Ramos (cell line): ENCODE results near the gene PDCD11.

Experiments used
- in situ Hi-C: fragments of 300-500 bp; cut with MboI; formaldehyde crosslinking; loops from one replicate; pipeline ENCODE4 v1.14.3; 2022; ENCODE audit warnings: low sequenced_read_pairs; ENCODE audit not compliant: unreplicated experiment

The PDCD11 gene

DNA sequence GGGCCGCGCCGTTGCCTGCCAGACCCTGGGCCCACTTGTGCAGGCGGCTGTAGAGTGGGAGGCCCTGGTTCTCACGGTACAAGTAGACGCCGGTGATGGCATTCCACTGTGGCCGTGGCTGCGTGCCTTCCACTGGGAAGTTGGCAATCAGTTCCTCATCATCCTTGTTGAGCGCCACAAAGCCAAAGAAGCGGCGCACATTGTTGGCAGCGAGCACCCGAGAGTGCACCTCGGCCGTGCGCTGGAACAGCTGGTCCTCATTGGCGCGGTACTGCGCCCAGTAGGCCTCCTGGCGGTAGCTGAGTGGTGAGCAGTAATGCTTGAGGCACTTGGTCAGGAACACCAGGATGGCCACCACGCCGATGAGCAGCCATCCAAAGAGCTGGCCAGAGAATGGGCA, 50.8 kb downstream of the PDCD11 start:
- in situ Hi-C loops = no loop called here

DNA sequence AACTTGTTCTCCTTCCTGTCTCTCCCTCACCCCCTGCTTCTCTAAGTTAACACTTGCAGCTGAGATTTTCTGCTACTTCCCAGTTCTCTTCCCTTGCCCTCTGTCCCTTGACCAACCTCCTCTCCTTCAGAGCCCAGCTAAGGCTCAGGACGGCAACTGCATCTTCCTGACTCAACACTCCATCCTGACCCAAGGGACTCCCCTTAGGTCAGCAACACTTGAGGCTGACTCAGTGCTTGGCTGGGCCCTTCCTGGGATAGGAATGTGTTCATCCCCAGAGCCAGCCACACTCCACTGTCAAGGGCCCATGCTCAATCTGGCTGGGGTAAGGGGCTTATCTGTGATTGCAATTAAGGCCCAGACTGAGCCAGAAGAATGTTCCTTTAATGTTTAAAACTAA, 52.3 kb downstream of the PDCD11 start:
- in situ Hi-C loops = no loop called here

DNA sequence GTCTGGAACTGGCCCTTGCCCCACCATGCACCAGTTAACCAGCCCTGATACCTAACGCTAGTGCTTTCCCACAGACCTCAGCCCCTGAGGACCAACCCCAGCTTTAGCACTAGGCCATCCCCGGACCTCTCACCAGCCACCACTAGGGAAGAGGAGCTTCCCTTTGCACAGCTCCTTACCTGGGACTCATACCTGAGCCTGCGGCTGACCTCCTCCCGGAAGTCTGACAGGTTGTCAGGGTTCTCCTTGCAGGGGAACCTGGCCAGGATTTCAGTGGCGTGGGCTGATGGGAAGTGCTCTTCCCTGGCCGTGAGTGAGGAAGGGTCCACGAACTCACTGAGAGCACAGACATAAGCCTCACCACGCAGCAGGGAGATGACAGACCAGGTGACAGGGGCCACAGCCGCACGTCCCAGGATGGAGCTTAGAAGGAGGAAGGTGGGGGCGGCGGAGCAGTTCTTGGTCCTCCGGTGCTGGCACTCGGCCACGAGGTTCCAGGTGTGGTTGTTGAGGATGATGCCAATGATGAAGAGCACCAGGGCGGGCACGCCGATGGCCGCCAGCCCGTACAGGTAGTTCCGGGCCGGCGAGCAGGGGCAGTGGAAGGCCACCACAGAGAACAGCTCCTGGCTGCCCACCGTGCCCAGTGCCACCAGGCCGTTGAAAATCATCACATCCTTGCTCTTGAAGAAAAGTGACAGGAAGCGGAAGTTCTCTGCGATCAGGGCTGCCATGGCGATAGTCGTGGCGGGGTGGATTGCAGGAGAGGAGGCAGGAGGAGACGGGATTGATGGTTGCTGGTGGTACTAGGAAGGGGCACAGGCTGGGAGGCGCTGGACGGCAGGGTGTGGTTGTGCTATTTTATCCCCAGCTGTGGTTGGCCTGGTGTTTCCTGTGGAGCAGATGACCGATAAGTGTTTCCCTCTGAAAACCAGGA, 53.0 kb downstream of the PDCD11 start:
- in situ Hi-C loops = no loop called here

DNA sequence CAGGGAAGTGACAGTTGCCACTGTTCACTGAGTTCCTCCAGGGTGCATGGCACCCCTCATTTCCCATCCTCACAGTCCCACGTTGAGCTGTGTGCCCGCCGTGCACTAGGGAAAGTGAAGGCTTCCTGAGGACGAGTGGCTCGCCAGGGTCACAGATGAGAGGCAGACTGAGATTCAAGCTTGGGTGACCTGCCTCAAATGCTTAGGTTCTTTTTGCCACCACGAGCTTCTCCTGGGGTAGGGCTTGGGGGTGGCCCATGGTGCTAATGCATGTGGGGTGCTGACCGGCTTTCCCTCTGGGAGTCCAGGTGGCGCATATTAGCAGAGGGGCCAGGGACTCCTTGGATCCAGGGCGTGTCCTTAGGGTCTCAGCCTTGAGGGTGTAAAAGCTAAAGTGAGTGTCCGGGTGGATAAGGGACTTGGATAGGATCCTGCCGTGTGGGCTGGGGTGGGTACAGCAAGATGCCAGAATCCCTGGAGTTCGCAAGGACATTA, 53.8 kb downstream of the PDCD11 start:
- in situ Hi-C loops = no loop called here

DNA sequence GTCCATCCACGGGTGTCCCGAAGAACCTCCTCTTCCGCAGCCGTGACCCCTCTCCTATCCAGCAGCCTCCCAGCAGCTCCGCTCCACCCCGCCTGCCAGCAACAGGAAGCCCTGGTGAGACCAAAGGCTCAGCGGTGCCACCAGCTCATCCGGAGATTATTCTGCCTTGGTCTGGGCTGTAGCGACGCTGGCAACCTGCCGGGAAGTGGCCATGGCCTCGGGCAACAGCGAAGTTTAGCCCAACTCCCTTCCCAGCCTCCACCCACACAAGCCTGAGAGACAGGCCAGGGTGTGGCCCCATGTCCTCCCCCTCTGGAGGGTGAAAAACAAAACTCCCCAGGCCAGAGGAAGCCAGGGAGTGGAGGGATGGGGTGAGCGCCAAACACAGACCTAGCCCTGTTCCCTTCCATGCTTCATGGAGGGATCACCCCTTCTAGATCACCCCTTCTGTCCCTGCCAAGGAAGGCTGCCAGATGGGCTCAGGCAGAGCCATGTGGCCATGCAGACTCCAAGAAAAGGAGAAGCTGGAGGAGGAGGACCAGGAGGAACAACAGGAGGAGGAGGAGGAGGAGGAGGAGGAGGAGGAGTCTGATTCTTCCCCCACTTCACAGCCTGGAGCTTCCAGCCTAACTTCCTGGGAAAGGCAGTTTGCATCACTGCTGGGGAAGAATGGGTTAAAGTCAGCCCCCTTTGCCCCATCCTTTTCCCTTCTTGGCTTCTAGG, 54.8 kb downstream of the PDCD11 start:
- in situ Hi-C loops = no loop called here

DNA sequence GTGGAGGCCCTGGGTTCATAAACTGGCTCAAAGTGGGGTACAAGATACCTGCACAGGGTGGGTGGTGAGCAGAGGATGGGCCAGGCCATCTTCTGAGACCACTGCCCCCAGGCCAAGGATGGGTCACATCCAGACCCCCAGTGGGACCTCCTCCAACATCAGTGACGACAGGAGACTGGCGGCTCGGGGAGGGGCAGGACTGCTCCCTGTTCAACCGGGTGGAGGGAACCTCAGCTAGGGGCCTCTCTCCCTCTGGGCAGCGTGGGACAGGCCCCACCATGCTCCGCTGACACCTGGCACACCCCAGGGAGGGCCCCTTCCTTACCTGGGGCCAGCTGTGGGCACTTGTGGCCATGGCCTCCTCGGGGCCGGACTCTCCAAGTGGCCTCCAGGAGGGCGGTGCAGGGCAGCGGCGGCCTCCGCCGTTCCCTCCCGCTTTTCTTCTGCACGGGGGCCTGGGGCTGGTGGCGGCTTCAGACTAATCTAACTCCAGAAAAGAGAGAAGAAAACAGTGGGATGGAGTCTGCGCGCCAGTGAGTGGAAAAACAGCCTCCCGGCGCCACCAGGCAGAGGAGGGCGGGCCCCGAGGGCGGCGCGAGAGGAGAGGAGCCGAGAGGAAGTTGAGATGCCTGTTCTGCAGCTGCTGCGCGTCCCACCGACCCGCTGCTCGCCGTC, 55.5 kb downstream of the PDCD11 start, which contains the start of gene CALHM2:
CALHM2 (minus strand) TSS at position 540 of the 675 bp plus-strand sequence. CDS start 2,429 bp downstream, outside the sequence.
- in situ Hi-C loops = no loop called here

DNA sequence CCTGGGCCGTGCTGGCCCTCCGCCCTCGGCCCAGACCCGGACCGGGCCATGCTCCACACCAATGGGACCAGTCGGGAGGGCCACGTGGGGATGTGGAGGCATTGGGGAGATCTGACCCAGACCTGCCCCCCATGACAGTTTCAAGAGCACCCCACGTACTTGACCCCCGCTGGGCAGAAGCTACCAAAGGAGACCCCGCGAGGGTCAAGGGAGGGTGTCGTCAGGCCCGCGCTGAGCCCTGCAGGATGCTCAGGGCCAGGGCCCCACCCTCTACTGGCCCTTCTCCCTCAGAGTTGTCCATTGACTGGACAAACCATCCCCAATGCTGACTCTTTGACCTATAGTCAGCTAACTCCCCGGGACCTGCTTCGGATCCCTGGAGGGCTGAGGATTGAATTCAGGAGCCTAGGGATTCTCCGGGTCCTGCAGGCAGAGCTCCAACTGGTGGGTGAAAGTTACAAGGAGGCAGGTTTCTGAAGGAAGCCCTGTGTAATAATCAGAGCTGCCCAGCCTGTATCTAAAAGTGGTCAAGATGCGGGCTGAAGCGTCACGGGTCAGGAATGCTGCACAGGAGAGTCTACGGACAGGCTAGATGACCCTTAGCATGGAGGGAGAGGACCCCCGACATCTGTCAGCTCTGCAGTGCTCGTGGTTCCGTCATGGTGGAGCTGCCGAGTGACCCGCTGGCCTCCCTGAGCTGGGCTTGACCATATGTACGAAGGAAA, 56.2 kb downstream of the PDCD11 start:
- in situ Hi-C loops = no loop called here

DNA sequence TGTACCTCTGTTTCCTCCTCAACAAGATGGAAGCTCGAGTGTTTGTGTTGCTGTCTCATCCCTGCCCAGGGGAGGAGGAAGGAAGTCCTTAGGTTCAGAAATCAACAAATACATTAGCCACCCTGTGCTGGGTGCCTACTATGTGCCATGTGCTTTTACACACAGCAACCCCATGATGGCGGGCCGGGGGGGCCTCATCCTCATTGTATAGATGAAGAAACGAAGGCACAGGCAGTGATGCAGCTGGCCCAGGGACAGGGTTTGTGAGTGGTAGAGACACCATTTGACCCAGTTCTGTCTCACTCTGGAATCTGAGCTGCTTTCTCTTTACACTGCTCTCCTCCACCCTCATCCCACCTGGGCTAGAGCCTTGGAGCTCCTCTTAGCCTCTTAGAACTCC, 57.6 kb downstream of the PDCD11 start:
- in situ Hi-C loops = no loop called here

DNA sequence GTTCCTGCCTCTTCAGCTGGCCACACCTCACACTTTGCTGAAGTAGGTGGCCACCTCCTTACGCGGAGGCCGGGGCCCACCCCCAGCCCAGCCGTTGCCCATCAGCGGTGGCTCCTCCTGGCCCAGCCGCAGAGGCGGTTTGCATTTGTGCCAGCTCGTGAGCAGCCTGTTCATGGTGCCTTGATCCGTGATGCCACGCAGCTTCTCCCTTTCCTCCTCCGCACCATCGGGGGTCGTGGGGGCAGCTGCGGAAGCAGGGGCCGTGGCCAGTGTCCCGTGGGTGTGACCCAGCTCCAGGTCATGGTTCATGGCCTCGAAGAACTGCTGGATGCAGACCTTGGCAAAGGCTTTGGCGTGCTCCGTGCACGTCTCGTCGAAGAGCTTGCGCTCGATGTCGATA, 58.8 kb downstream of the PDCD11 start:
- in situ Hi-C loops = no loop called here

DNA sequence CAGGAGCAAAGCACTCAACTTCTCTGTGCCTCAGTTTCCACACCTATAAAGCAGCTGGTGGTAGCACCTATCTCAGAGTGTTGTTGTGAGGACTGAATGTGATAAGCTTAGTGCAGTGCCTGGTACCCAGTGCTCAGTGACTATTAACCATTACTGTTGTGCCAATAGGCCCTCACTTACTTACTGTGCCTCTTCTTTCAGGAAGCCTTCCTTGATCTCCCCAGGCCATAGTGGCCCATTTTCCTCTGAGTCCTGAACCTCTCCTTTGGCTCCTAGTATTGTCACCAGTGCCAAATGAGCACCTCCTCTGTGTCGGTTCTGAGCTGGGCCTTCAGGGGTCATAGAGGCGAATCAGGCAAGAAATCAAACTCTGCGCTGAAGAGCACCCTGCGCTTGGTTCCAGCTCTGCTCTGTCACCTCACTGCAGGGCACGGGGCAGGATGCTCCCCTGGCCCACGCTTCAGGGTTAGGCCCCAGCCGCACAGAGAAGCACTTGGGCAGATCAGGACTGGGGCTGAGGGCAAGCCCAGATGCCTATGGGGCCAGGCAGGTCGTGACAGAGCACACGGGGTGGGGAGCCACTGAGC, 59.7 kb downstream of the PDCD11 start:
- in situ Hi-C loops = no loop called here

DNA sequence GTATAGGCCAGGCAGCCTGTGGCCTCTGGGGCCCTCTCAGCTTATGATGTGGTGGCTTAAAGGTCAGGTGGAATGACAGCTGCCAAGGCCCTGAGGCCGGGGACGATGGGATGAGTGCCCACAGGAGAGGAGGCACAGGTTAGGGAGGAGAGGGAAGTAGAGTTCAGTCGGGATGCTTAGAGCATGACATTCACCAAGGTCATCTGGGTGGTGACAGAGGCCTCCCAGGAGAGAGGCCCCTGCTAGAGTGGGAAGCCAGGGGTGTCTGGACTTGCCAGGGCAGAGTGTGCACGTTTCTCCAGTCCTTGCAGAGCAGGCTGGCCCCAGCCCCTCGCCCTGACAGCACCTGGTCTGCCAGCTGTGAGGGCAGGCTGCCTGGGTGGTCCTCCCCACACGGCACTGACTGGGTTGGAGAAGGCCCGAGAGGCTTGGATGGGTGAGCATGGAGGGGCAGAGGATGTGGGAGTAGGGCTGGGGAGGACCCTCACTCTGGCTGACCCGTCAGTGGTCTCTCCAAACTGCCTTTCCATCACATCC, 60.8 kb downstream of the PDCD11 start:
- in situ Hi-C loops = no loop called here

DNA sequence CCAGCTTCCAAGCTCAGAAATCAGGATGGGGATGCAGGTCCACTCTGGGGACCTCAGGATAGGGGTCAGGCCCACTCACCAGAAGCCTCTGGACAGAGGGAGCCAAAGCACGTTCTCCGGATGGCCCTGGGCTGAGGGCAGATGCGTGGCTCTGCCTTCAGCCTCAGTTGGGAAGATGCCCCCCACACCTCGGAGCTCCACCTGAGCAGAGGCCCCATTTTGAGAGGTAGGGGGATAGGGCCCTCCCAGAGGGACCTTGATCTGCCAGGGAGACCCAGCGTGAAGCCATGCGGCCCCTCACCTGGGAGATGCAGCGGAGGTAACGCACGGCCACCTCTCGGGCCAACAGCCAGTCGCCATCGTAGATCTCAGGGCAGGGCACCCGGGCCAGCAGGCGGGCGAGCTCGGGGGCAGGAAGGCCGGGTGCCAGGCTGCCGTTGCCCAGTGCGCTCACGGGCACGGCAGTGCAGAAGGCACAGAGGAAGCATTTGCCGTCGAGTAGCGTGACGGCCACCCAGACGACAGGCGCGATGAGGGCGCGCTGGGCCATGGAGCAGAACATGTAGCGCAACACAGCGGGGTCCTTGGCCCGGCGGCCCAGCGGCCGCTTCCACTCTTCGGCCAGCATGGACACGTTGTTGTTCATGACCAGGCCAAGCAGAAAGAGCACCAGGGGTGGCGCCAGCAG, 61.6 kb downstream of the PDCD11 start:
- in situ Hi-C loops = no loop called here

DNA sequence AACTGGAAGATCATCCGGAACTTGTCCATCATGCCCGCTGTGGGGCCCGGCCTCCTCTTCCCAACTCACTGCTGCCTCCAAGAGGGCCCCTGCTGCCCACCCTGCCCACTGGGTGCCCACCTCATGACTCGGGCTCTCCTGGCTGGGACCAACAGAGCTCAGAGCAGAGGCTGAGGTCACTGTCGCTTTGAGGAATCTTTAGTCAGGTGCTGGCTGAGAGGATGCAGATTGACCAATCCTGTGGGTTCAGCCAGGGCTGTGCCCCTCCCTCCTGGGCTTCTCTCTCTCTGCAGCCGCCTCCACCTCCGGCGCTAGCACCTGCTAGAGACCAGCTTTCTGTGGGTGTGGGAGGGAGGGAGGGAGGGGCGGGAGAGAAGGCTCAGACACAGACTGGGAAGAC, 62.3 kb downstream of the PDCD11 start, which contains the start of gene CALHM1:
CALHM1 (minus strand) TSS at position 181 of the 400 bp plus-strand sequence; CDS start at position 32, 149 bp downstream.
- in situ Hi-C loops = no loop called here

DNA sequence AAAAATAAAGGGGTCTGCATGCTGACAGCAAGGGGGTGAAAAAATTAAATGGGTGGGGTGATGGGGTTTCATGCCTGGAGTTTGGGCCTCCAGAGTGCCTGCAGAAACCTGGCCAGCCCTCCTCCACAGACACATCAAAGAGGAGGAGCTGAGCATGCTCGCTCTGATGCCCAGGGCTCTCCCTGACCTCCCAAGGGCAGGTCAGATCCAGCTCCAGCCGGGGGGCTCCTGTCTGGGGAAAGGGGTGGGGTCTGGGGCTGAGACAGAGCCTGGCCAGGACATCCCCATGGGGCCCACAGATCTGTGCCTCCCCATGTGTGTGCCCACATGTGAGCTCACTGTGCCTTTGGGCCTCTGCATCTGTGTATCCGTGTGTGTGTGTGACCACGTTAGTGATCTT, 63.2 kb downstream of the PDCD11 start:
- in situ Hi-C loops = no loop called here

DNA sequence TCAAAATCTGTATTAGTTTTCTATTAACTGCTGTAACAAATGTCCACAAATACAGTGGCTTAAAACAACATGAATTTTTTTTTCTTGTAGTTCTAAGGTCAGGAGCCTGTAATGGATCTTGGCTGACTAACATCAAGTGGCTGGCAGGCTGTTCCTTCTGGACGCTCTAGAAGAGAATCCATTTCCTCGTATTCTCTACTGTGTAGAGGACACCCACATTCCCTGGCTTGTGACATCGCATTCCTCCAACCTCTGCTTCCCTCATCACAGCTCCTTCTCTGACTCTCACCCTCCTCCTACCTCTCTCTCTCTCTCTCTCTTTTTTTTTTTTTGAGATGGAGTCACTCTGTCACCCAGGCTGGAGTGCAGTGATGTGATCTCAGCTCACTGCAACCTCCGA, 67.1 kb downstream of the PDCD11 start:
- in situ Hi-C loops = no loop called here

DNA sequence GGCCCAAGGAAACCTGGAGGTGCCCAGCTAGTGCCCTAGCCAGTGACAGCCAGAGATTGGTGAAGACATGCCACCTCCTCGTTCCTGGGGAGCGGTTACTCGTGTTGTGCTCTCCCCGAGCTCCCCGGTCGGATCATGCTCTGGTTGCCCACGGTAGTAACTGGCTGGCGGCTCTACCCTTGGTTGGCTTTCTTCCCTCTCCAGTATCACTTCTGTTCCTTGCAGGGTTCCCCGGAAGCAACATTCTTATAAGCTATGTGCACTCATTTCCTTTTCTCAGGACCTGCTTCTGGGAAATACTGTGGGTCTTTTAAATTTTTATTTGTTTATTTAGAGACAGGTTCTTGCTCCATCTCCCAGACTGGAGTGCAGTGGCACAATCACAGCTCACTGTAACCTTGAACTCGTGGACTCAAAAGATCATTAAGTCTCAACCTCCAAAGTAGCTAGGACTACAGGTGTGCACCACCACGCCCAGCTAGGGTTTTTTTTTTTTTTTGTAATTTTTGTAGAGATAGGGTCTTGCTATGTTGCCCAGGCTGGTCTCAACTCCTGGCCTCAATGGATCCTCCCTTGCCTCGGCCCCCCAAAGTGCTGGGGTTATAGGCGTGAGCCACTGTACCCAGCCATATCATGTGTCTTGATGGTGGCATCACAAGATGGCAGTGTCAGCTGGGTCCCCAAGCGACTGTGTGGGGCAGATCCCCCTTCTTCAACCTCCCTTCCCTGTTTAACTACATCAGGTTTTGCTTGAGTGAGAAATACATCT, 69.2 kb downstream of the PDCD11 start:
- in situ Hi-C loops = no loop called here

DNA sequence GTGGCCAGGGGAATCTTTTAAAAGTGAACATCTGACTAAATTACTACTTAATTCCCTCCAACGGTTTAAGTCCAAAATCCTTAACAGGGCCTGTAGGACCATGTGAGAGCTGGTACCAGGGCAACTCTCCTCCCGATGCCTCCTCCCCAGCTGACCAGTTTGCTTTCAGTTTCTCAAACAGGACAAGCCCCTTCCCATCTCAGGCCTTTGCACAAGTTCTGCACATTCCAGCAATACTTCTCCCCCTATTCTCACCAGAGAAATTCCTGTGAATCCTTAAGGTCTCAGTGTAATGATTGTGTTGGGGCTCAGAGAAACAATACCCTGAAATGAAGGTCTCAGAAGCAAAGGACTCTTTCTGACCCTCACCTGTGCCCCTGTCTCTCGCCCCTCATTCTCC, 70.3 kb downstream of the PDCD11 start:
- in situ Hi-C loops = no loop called here

DNA sequence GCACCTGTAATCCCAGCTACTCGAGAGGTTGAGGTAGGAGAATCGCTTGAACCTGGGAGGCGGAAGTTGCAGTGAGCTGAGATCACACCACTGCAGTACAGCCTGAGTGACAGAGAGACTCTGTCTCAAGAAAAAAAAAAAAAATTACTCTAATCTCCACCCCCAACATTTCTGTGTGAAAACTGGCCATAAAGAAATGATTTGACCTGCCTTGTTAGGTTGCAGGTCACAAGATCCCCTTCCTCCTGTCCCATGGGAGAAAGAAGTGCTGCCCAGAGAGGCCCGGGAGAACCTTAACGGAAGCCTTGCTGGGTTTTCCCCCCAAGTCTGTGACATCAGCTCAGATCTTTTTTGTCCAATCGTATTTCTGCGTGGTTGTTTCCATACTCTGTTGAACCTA, 71.0 kb downstream of the PDCD11 start:
- in situ Hi-C loops = no loop called here
